ENCODE results near the gene DTHD1.

The DTHD1 gene

DNA sequence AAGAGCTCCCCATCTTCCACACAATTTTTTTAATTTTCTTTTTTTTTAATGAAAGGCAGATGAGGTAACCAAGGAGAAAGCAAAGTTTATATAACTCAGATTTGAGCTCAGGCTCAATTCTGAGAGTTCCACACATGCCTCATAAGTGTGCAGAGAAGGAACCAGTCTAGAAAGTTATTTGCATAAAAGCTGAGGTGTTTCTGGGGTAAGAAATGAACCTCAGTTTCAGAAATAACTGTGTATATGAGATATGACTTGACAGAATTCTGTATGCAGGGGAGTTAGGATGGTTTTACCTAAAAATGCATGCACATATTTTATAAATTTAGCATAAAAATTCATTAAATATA lies 51.3 kb downstream of the DTHD1 start:
- H3K27ac ChIP-seq (ENCODE audit: low read length, poor library complexity, severe bottlenecking), result no peak overlapping the region
- no peak overlapping the region for H3K23ac ChIP-seq (ENCODE audit: low read length in 2 of 2)
- H3K18ac ChIP-seq (ENCODE audit: low read depth in 1 of 2, low read length in 2 of 2), result no peak overlapping the region
- no peaks in the 10 kb centered on the region for H3K79me1 ChIP-seq (replicated peaks; ENCODE audit: low read length, poor library complexity, severe bottlenecking)
- no peak overlapping the region for H2AK5ac ChIP-seq (ENCODE audit: low read length, severe bottlenecking)
- H3K4me3 ChIP-seq (ENCODE audit: insufficient read depth in 1 of 2, low read depth in 1 of 2, low read length in 2 of 2), result no peak overlapping the region
- H2BK15ac ChIP-seq (ENCODE audit: low read depth, poor library complexity, severe bottlenecking), result no peak overlapping the region
- no peak overlapping the region for H4K8ac ChIP-seq (ENCODE audit: low read length)
- DNase-seq, result no peak
- H2BK5ac ChIP-seq (ENCODE audit: low read depth, low read length, poor library complexity, severe bottlenecking), result no peak overlapping the region
- H3K4me1 ChIP-seq (ENCODE audit: control insufficient read depth, insufficient read depth, low read depth, low read length), result no peaks in the 10 kb centered on the region
- no peak overlapping the region for H2BK12ac ChIP-seq (ENCODE audit: low read length in 2 of 2)
- H3K9ac ChIP-seq (ENCODE audit: low read length), result no peak overlapping the region
- H4K91ac ChIP-seq (ENCODE audit: low read length), result no peak overlapping the region
- no peak overlapping the region for H3K14ac ChIP-seq (ENCODE audit: low read length in 2 of 2)
- no peak overlapping the region for H2AFZ ChIP-seq (ENCODE audit: low read depth, low read length)
- H3K36me3 ChIP-seq (ENCODE audit: control insufficient read depth in 1 of 2, insufficient read depth in 2 of 2, low read depth in 1 of 2, low read length in 2 of 2), result no peaks in the 10 kb centered on the region
- H3K27me3 ChIP-seq (ENCODE audit: control insufficient read depth in 1 of 2, insufficient read depth in 1 of 2, low read length in 2 of 2), result no peaks in the 10 kb centered on the region
- H2BK120ac ChIP-seq (ENCODE audit: low read depth, low read length), result no peak overlapping the region
- no peak overlapping the region for H3K4me2 ChIP-seq (ENCODE audit: low read length, poor library complexity, severe bottlenecking)
- H3K4ac ChIP-seq (ENCODE audit: low read depth in 1 of 2, low read length in 2 of 2), result no peak overlapping the region
- no peaks in the 10 kb centered on the region for H3K9me3 ChIP-seq (ENCODE audit: control insufficient read depth, low read length)

DNA sequence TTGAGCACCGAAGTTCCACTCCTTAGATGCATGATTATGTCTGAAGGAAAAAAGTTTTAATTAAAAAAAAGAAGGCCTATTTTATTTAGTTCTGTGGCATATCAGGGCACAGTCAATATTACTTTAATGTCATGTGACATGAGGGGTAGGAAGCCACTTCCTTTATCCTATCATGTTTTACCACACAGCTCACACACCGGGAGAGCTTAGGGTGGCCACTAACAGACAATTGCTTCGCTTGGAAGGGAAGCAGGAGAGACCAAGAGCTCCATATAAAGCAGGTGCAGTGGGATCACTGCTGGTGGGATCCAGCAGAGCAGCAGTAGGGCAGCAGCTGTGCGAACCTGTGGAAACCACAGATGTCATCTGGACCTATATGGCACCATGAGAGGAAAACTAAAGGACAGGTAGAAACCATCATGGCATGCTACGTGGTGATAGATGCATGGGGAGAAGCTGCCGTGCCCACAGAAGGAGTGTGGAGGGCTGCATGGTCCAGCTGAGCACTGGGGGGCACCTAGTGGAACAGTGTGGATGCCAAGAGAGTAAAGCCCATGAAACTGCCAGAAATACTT lies 52.0 kb downstream of the DTHD1 start:
- Histone ChIP-seq H3K4ac (ENCODE audit: low read depth in 1 of 2, low read length in 2 of 2) (no peak overlapping the region), H3K18ac (ENCODE audit: low read depth in 1 of 2, low read length in 2 of 2) (no peak overlapping the region), H3K4me3 (ENCODE audit: insufficient read depth in 1 of 2, low read depth in 1 of 2, low read length in 2 of 2) (no peak overlapping the region), H2BK5ac (ENCODE audit: low read depth, low read length, poor library complexity, severe bottlenecking) (no peak overlapping the region), H3K9me3 (ENCODE audit: control insufficient read depth, low read length) (no peaks in the 10 kb centered on the region), H4K91ac (ENCODE audit: low read length) (no peak overlapping the region), H3K27me3 (ENCODE audit: control insufficient read depth in 1 of 2, insufficient read depth in 1 of 2, low read length in 2 of 2) (no peaks in the 10 kb centered on the region), H3K27ac (ENCODE audit: low read length, poor library complexity, severe bottlenecking) (no peak overlapping the region), H3K23ac (ENCODE audit: low read length in 2 of 2) (no peak overlapping the region), H3K4me1 (ENCODE audit: control insufficient read depth, insufficient read depth, low read depth, low read length) (no peaks in the 10 kb centered on the region), H3K36me3 (ENCODE audit: control insufficient read depth in 1 of 2, insufficient read depth in 2 of 2, low read depth in 1 of 2, low read length in 2 of 2) (no peaks in the 10 kb centered on the region), H3K4me2 (ENCODE audit: low read length, poor library complexity, severe bottlenecking) (no peak overlapping the region), H3K79me1 (replicated peaks; ENCODE audit: low read length, poor library complexity, severe bottlenecking) (no peaks in the 10 kb centered on the region), H4K8ac (ENCODE audit: low read length) (no peak overlapping the region), H2BK12ac (ENCODE audit: low read length in 2 of 2) (no peak overlapping the region), H3K9ac (ENCODE audit: low read length) (no peak overlapping the region), H2AK5ac (ENCODE audit: low read length, severe bottlenecking) (no peak overlapping the region), H3K14ac (ENCODE audit: low read length in 2 of 2) (no peak overlapping the region), H2BK120ac (ENCODE audit: low read depth, low read length) (no peak overlapping the region), H2BK15ac (ENCODE audit: low read depth, poor library complexity, severe bottlenecking) (no peak overlapping the region), H2AFZ (ENCODE audit: low read depth, low read length) (no peak overlapping the region)
- no peak for DNase-seq
- 75% methylated on average over 6 of the region's 6 CpGs for WGBS

DNA sequence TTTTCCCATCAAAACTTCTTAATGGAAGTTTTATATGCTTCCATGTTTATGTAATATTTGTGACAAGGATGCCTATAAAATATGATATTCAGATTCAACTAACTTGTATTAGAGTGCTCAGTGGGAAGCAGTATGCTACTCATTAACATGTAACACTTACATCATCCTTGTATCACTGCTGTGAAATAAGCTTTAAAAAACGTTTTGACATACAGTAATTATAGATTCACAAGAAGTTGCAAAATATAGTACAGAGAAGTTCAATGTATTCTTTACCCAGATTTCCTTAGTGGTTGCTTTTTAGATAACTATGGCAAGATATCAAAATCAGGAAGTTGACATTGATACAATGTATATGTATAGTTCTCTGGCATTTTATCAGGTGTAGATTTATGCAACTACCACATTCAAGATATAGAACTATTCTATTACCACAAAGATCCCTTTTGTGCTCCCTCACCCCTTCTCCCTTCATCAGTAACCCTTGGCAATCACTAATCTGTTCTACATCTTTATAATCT lies 56.3 kb downstream of the DTHD1 start:
- H3K4me2 ChIP-seq (ENCODE audit: low read length, poor library complexity, severe bottlenecking), result no peak overlapping the region
- H3K27ac ChIP-seq (ENCODE audit: low read length, poor library complexity, severe bottlenecking), result no peak overlapping the region
- H4K91ac ChIP-seq (ENCODE audit: low read length), result no peak overlapping the region
- H3K79me1 ChIP-seq (replicated peaks; ENCODE audit: low read length, poor library complexity, severe bottlenecking), result no peaks in the 10 kb centered on the region
- DNase-seq, result no peak
- H2BK5ac ChIP-seq (ENCODE audit: low read depth, low read length, poor library complexity, severe bottlenecking), result no peak overlapping the region
- no peak overlapping the region for H3K14ac ChIP-seq (ENCODE audit: low read length in 2 of 2)
- H3K9ac ChIP-seq (ENCODE audit: low read length), result no peak overlapping the region
- no peak overlapping the region for H2AK5ac ChIP-seq (ENCODE audit: low read length, severe bottlenecking)
- no peak overlapping the region for H2AFZ ChIP-seq (ENCODE audit: low read depth, low read length)
- H4K8ac ChIP-seq (ENCODE audit: low read length), result no peak overlapping the region
- H2BK15ac ChIP-seq (ENCODE audit: low read depth, poor library complexity, severe bottlenecking), result no peak overlapping the region
- H3K27me3 ChIP-seq (ENCODE audit: control insufficient read depth in 1 of 2, insufficient read depth in 1 of 2, low read length in 2 of 2), result no peaks in the 10 kb centered on the region
- no peaks in the 10 kb centered on the region for H3K4me1 ChIP-seq (ENCODE audit: control insufficient read depth, insufficient read depth, low read depth, low read length)
- no peak overlapping the region for H3K4ac ChIP-seq (ENCODE audit: low read depth in 1 of 2, low read length in 2 of 2)
- H2BK120ac ChIP-seq (ENCODE audit: low read depth, low read length), result no peak overlapping the region
- no peak overlapping the region for H2BK12ac ChIP-seq (ENCODE audit: low read length in 2 of 2)
- H3K4me3 ChIP-seq (ENCODE audit: insufficient read depth in 1 of 2, low read depth in 1 of 2, low read length in 2 of 2), result no peak overlapping the region
- H3K9me3 ChIP-seq (ENCODE audit: control insufficient read depth, low read length), result no peaks in the 10 kb centered on the region
- no peak overlapping the region for H3K18ac ChIP-seq (ENCODE audit: low read depth in 1 of 2, low read length in 2 of 2)
- no CpG with 5 or more reads among the region's 1 CpG for WGBS
- no peak overlapping the region for H3K23ac ChIP-seq (ENCODE audit: low read length in 2 of 2)
- no peaks in the 10 kb centered on the region for H3K36me3 ChIP-seq (ENCODE audit: control insufficient read depth in 1 of 2, insufficient read depth in 2 of 2, low read depth in 1 of 2, low read length in 2 of 2)

DNA sequence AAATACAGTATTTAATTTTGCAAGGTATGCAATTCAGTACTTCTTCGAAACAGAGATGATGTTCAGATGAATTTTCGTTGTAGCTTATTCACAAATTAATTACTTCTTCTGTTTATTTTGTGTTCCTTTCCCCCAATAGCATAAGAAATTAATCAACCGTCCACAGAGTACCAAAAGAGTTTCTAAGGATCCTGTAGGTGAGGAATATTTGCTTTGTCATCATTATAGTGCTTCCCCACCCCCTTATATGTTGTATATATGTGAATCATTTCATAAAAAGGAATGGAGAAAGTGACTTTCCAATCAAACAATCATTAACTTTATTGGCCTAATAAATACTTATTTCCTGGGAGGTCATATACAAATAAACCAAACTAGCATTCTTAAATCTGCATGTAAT lies 57.6 kb downstream of the DTHD1 start:
- Histone ChIP-seq H3K27ac (ENCODE audit: low read length, poor library complexity, severe bottlenecking) (no peak overlapping the region), H2BK12ac (ENCODE audit: low read length in 2 of 2) (no peak overlapping the region), H3K36me3 (ENCODE audit: control insufficient read depth in 1 of 2, insufficient read depth in 2 of 2, low read depth in 1 of 2, low read length in 2 of 2) (no peaks in the 10 kb centered on the region), H4K91ac (ENCODE audit: low read length) (no peak overlapping the region), H3K27me3 (ENCODE audit: control insufficient read depth in 1 of 2, insufficient read depth in 1 of 2, low read length in 2 of 2) (no peaks in the 10 kb centered on the region), H3K18ac (ENCODE audit: low read depth in 1 of 2, low read length in 2 of 2) (no peak overlapping the region), H2AK5ac (ENCODE audit: low read length, severe bottlenecking) (no peak overlapping the region), H3K4me3 (ENCODE audit: insufficient read depth in 1 of 2, low read depth in 1 of 2, low read length in 2 of 2) (no peak overlapping the region), H3K9me3 (ENCODE audit: control insufficient read depth, low read length) (no peaks in the 10 kb centered on the region), H2BK120ac (ENCODE audit: low read depth, low read length) (no peak overlapping the region), H2BK5ac (ENCODE audit: low read depth, low read length, poor library complexity, severe bottlenecking) (no peak overlapping the region), H3K9ac (ENCODE audit: low read length) (no peak overlapping the region), H4K8ac (ENCODE audit: low read length) (no peak overlapping the region), H2AFZ (ENCODE audit: low read depth, low read length) (no peak overlapping the region), H3K4ac (ENCODE audit: low read depth in 1 of 2, low read length in 2 of 2) (no peak overlapping the region), H3K23ac (ENCODE audit: low read length in 2 of 2) (no peak overlapping the region), H3K79me1 (replicated peaks; ENCODE audit: low read length, poor library complexity, severe bottlenecking) (no peaks in the 10 kb centered on the region), H3K14ac (ENCODE audit: low read length in 2 of 2) (no peak overlapping the region), H3K4me1 (ENCODE audit: control insufficient read depth, insufficient read depth, low read depth, low read length) (no peaks in the 10 kb centered on the region), H2BK15ac (ENCODE audit: low read depth, poor library complexity, severe bottlenecking) (no peak overlapping the region), H3K4me2 (ENCODE audit: low read length, poor library complexity, severe bottlenecking) (no peak overlapping the region)
- no peak for DNase-seq
- WGBS, result 78% methylated on average over 2 of the region's 3 CpGs
